Measurements from ENCODE around the gene SREK1.

SREK1 gene

GRCh38 chr5:66170195-66170919, 26.3 kb downstream of the SREK1 start:
- H3K4me3 ChIP-seq (ENCODE audit: low read depth, low read length): no peak overlapping the region
- DNase-seq (ENCODE audit: low read depth): no peak
- TF ChIP-seq MYC (IDR thresholded peaks at IDR 0.05; ENCODE audit: low read depth, low read length) (no peak), POLR2A (IDR thresholded peaks at IDR 0.05; ENCODE audit: extremely low read depth, insufficient read length) (no peak), MAX (IDR thresholded peaks at IDR 0.05; ENCODE audit: low read depth, low read length) (no peak), CTCF (IDR thresholded peaks at IDR 0.05; ENCODE audit: low read depth, low read length) (no peak)

GRCh38 chr5:66171349-66172344, 27.5 kb downstream of the SREK1 start:
- TF ChIP-seq CTCF (IDR thresholded peaks at IDR 0.05; ENCODE audit: low read depth, low read length): peak; percentile 18
- TF ChIP-seq MAX (IDR thresholded peaks at IDR 0.05; ENCODE audit: low read depth, low read length): no peak
- peak; percentile 57 for DNase-seq (ENCODE audit: low read depth)

GRCh38 chr5:66174338-66174737, 30.2 kb downstream of the SREK1 start:
- H3K4me3 ChIP-seq (ENCODE audit: low read depth, low read length): no peak overlapping the region
- DNase-seq (ENCODE audit: low read depth): peak; percentile 22
- TF ChIP-seq CTCF (IDR thresholded peaks at IDR 0.05; ENCODE audit: low read depth, low read length) (peak; percentile 15), MAX (IDR thresholded peaks at IDR 0.05; ENCODE audit: low read depth, low read length) (no peak)

More at GRCh38 chr5:66171349-66172344, 27.5 kb downstream of the SREK1 start:
- no peak overlapping the region for H3K4me3 ChIP-seq (ENCODE audit: low read depth, low read length)

- TF ChIP-seq POLR2A (IDR thresholded peaks at IDR 0.05; ENCODE audit: extremely low read depth, insufficient read length) (no peak), MAX (IDR thresholded peaks at IDR 0.05; ENCODE audit: low read depth, low read length) (no peak), MYC (IDR thresholded peaks at IDR 0.05; ENCODE audit: low read depth, low read length) (no peak), CTCF (IDR thresholded peaks at IDR 0.05; ENCODE audit: low read depth, low read length) (no peak)
Observed at GRCh38 chr5:66178799-66179198, 34.7 kb downstream of the SREK1 start.

GRCh38 chr5:66179297-66180051, 35.4 kb downstream of the SREK1 start:
- no peak overlapping the region for H3K4me3 ChIP-seq (ENCODE audit: low read depth, low read length)
- DNase-seq (ENCODE audit: low read depth): no peak
- TF ChIP-seq POLR2A (IDR thresholded peaks at IDR 0.05; ENCODE audit: extremely low read depth, insufficient read length) (no peak), MYC (IDR thresholded peaks at IDR 0.05; ENCODE audit: low read depth, low read length) (no peak)

More at GRCh38 chr5:66178799-66179198, 34.7 kb downstream of the SREK1 start:
- H3K4me3 ChIP-seq (ENCODE audit: low read depth, low read length): no peak overlapping the region
- no peak for DNase-seq (ENCODE audit: low read depth)

All from NB4 (cell line).